Measurements from ENCODE around the gene ENOX1.

The ENOX1 gene

GRCh38 chr13:43238341-43239083 lies 548.3 kb downstream of the ENOX1 start:
- no peak for TF ChIP-seq CTCF (IDR thresholded peaks at IDR 0.05; ENCODE audit: low read length, missing control alignments)
- no peak overlapping the region for H3K4me3 ChIP-seq (replicated peaks; ENCODE audit: low read depth, low read length)

GRCh38 chr13:43237616-43238015 lies 549.2 kb downstream of the ENOX1 start:
- TF ChIP-seq CTCF (IDR thresholded peaks at IDR 0.05; ENCODE audit: low read length, missing control alignments), result no peak
- DNase-seq (ENCODE audit: low read depth), result no peak
- H3K4me3 ChIP-seq (replicated peaks; ENCODE audit: low read depth, low read length), result no peak overlapping the region

More at GRCh38 chr13:43238341-43239083, 548.3 kb downstream of the ENOX1 start:
- no peak for DNase-seq (ENCODE audit: low read depth)

- H3K4me3 ChIP-seq (replicated peaks; ENCODE audit: low read depth, low read length), result no peak overlapping the region
- DNase-seq (ENCODE audit: low read depth), result no peak
- no peak for TF ChIP-seq CTCF (IDR thresholded peaks at IDR 0.05; ENCODE audit: low read length, missing control alignments)
Observed at GRCh38 chr13:43235028-43235427, 551.7 kb downstream of the ENOX1 start.

GRCh38 chr13:43232873-43233265 lies 553.9 kb downstream of the ENOX1 start:
- peak; percentile 88 for DNase-seq (ENCODE audit: low read depth)
- no peak for TF ChIP-seq CTCF (IDR thresholded peaks at IDR 0.05; ENCODE audit: low read length, missing control alignments)
- H3K4me3 ChIP-seq (replicated peaks; ENCODE audit: low read depth, low read length), result no peak overlapping the region

GRCh38 chr13:43232144-43232872 lies 554.5 kb downstream of the ENOX1 start:
- DNase-seq (ENCODE audit: low read depth), result no peak
- no peak for TF ChIP-seq CTCF (IDR thresholded peaks at IDR 0.05; ENCODE audit: low read length, missing control alignments)
- H3K4me3 ChIP-seq (replicated peaks; ENCODE audit: low read depth, low read length), result no peak overlapping the region

- DNase-seq (ENCODE audit: low read depth), result no peak
- no peak overlapping the region for H3K4me3 ChIP-seq (replicated peaks; ENCODE audit: low read depth, low read length)
- TF ChIP-seq CTCF (IDR thresholded peaks at IDR 0.05; ENCODE audit: low read length, missing control alignments), result no peak
Observed at GRCh38 chr13:43230989-43231388, 555.8 kb downstream of the ENOX1 start.
